ENCODE results near the gene IGF1R.

The IGF1R gene

GRCh38 chr15:98927022-98927421 lies 278.7 kb downstream of the IGF1R start:
- DNase-seq: no peak

GRCh38 chr15:98927996-98928395 lies 279.7 kb downstream of the IGF1R start:
- DNase-seq: no peak

- DNase-seq: no peak
Measured at GRCh38 chr15:98930576-98930975, 282.2 kb downstream of the IGF1R start.

GRCh38 chr15:98931004-98931403 lies 282.7 kb downstream of the IGF1R start:
- DNase-seq: no peak

GRCh38 chr15:98933406-98933805 lies 285.1 kb downstream of the IGF1R start:
- DNase-seq: no peak

GRCh38 chr15:98935736-98936135 lies 287.4 kb downstream of the IGF1R start:
- DNase-seq: no peak

GRCh38 chr15:98937413-98938104 lies 289.2 kb downstream of the IGF1R start:
- no peak for DNase-seq

GRCh38 chr15:98938105-98938417 lies 289.7 kb downstream of the IGF1R start:
- DNase-seq: no peak

- DNase-seq: no peak
Measured at GRCh38 chr15:98938799-98939198, 290.5 kb downstream of the IGF1R start.

- DNase-seq: no peak
Measured at GRCh38 chr15:98939311-98940080, 291.2 kb downstream of the IGF1R start.

- DNase-seq: no peak
Measured at GRCh38 chr15:98941595-98942255, 293.4 kb downstream of the IGF1R start.

GRCh38 chr15:98942431-98942830 lies 294.1 kb downstream of the IGF1R start:
- DNase-seq: no peak

GRCh38 chr15:98943051-98943508 lies 294.7 kb downstream of the IGF1R start:
- DNase-seq: no peak

GRCh38 chr15:98943601-98944151 lies 295.3 kb downstream of the IGF1R start:
- DNase-seq: no peak

- no peak for DNase-seq
Measured at GRCh38 chr15:98946301-98947255, 298.2 kb downstream of the IGF1R start.

- DNase-seq: no peak
Measured at GRCh38 chr15:98948456-98948855, 300.1 kb downstream of the IGF1R start.

GRCh38 chr15:98948941-98949340 lies 300.6 kb downstream of the IGF1R start:
- DNase-seq: no peak

- no peak for DNase-seq
Measured at GRCh38 chr15:98949624-98950023, 301.3 kb downstream of the IGF1R start.

- DNase-seq: no peak
Measured at GRCh38 chr15:98950248-98950647, 301.9 kb downstream of the IGF1R start.

GRCh38 chr15:98951004-98951403 lies 302.7 kb downstream of the IGF1R start:
- no peak for DNase-seq

GRCh38 chr15:98951493-98952320 lies 303.4 kb downstream of the IGF1R start:
- DNase-seq: no peak

GRCh38 chr15:98952381-98952803 lies 304.1 kb downstream of the IGF1R start:
- no peak for DNase-seq

Measured in SHP77 (cell line).